HCT116 (cell line): ENCODE data around the gene GABRG2.

Source experiments
- ATF3 ChIP-seq: IDR thresholded peaks from 2 replicates; pipeline ENCODE4 v1.6.1; 2012
- CTCF ChIP-seq, 3 experiments: fragments of 200-600 bp in 1 of 3; sonication (generic) in 1 of 3; IDR thresholded peaks in 2 of 3; conservative IDR thresholded peaks in 1 of 3; 2 replicates each; pipeline ENCODE4 v1.5.1; 2012 to 2017; ENCODE audit warnings: low read depth in 2 of 3, low read length in 2 of 3, antibody characterized with exemption in 1 of 3, borderline replicate concordance in 1 of 3, control low read depth in 1 of 3, mild to moderate bottlenecking in 1 of 3, mixed read lengths in 1 of 3, mixed run types in 1 of 3, moderate library complexity in 1 of 3; ENCODE audit not compliant: insufficient read depth in 1 of 3
- EGR1 ChIP-seq: IDR thresholded peaks from 2 replicates; pipeline ENCODE4 v1.6.1; 2012; ENCODE audit warnings: low read depth
- EZH2 ChIP-seq: fragments of 200-600 bp; sonication (generic); IDR thresholded peaks from 2 replicates; pipeline ENCODE4 v1.6.1; 2017; ENCODE audit warnings: antibody characterized with exemption, mixed run types
- EZH2phosphoT487 ChIP-seq: fragments of 200-600 bp; IDR thresholded peaks from 2 replicates; pipeline ENCODE4 v1.6.1; 2018; ENCODE audit warnings: antibody characterized with exemption, borderline replicate concordance
- JUND ChIP-seq: IDR thresholded peaks from 2 replicates; pipeline ENCODE4 v1.6.1; 2012
- MAX ChIP-seq: IDR thresholded peaks from 2 replicates; pipeline ENCODE4 v1.6.1; 2012
- POLR2A ChIP-seq: IDR thresholded peaks from 2 replicates; pipeline ENCODE4 v1.7.0; 2011; ENCODE audit warnings: borderline replicate concordance; ENCODE audit not compliant: insufficient read depth, insufficient read length; ENCODE audit errors: extremely low read depth
- POLR2AphosphoS5 ChIP-seq: IDR thresholded peaks from 2 replicates; pipeline ENCODE4 v1.6.1; 2011; ENCODE audit warnings: mild to moderate bottlenecking, low read depth, low read length, moderate library complexity
- RAD21 ChIP-seq: IDR thresholded peaks from 2 replicates; pipeline ENCODE4 v1.6.1; 2012; ENCODE audit warnings: low read depth, mild to moderate bottlenecking
- REST ChIP-seq: IDR thresholded peaks from 2 replicates; pipeline ENCODE4 v1.6.1; 2012; ENCODE audit warnings: low read depth
- SRF ChIP-seq: IDR thresholded peaks from 2 replicates; pipeline ENCODE4 v1.6.1; 2012; ENCODE audit warnings: low read depth
- ZFX ChIP-seq: fragments of 450-650 bp; IDR thresholded peaks from 2 replicates; pipeline ENCODE4 v1.6.1; 2017

GRCh38 chr5:162187371-162187770, 119.8 kb downstream of the GABRG2 start:
- no peak for TF ChIP-seq EGR1
- no peak for TF ChIP-seq CTCF (IDR thresholded peaks at IDR 0.05 in 2 of 3, conservative IDR thresholded peaks at IDR 0.05 in 1 of 3; ENCODE audit: borderline replicate concordance in 1 of 3, insufficient read depth in 1 of 3, low read depth in 2 of 3, low read length in 2 of 3)
- TF ChIP-seq JUND, result no peak
- TF ChIP-seq POLR2A, result no peak
- TF ChIP-seq ATF3, result no peak
- TF ChIP-seq POLR2AphosphoS5, result no peak
- TF ChIP-seq MAX, result no peak
- no peak for TF ChIP-seq SRF
- TF ChIP-seq EZH2phosphoT487, result no peak
- TF ChIP-seq ZFX, result no peak
- no peak for TF ChIP-seq RAD21
- no peak for TF ChIP-seq REST
- TF ChIP-seq EZH2, result no peak
